ENCODE results near the gene MCRIP1.

MCRIP1 gene

GRCh38 chr17:81813861-81814683 is 19.0 kb downstream of the MCRIP1 start:
- no peaks in the 10 kb centered on the region for H3K9me3 ChIP-seq (ENCODE audit: low read length)
- H3K4me3 ChIP-seq (ENCODE audit: low read length) = no peak overlapping the region
- no peaks in the 10 kb centered on the region for H3K4me1 ChIP-seq (ENCODE audit: insufficient read depth, low read length)
- no peak overlapping the region for H2AFZ ChIP-seq (ENCODE audit: low read depth, low read length)
- H3K36me3 ChIP-seq (ENCODE audit: insufficient read depth, low read length) = no peaks in the 10 kb centered on the region
- peaks cover 39% of the 10 kb centered on the region for H3K27me3 ChIP-seq (ENCODE audit: insufficient read depth, low read length)

GRCh38 chr17:81813371-81813684 is 19.8 kb downstream of the MCRIP1 start:
- no peaks in the 10 kb centered on the region for H3K4me1 ChIP-seq (ENCODE audit: insufficient read depth, low read length)

GRCh38 chr17:81812571-81813370 is 20.3 kb downstream of the MCRIP1 start:
- no peak overlapping the region for H3K4me3 ChIP-seq (ENCODE audit: low read length)
- H3K9me3 ChIP-seq (ENCODE audit: low read length) = no peaks in the 10 kb centered on the region
- no peaks in the 10 kb centered on the region for H3K4me1 ChIP-seq (ENCODE audit: insufficient read depth, low read length)
- H2AFZ ChIP-seq (ENCODE audit: low read depth, low read length) = no peak overlapping the region
- H3K36me3 ChIP-seq (ENCODE audit: insufficient read depth, low read length) = no peaks in the 10 kb centered on the region
- peaks cover 49% of the 10 kb centered on the region for H3K27me3 ChIP-seq (ENCODE audit: insufficient read depth, low read length)

More at GRCh38 chr17:81813371-81813684, 19.8 kb downstream of the MCRIP1 start:
- Histone ChIP-seq H3K27me3 (ENCODE audit: insufficient read depth, low read length) (peaks cover 44% of the 10 kb centered on the region), H3K36me3 (ENCODE audit: insufficient read depth, low read length) (no peaks in the 10 kb centered on the region), H3K9me3 (ENCODE audit: low read length) (no peaks in the 10 kb centered on the region), H3K4me3 (ENCODE audit: low read length) (no peak overlapping the region), H2AFZ (ENCODE audit: low read depth, low read length) (no peak overlapping the region)

- H2AFZ ChIP-seq (ENCODE audit: low read depth, low read length) = no peak overlapping the region
- H3K9me3 ChIP-seq (ENCODE audit: low read length) = no peaks in the 10 kb centered on the region
- peaks cover 58% of the 10 kb centered on the region for H3K27me3 ChIP-seq (ENCODE audit: insufficient read depth, low read length)
- H3K36me3 ChIP-seq (ENCODE audit: insufficient read depth, low read length) = no peaks in the 10 kb centered on the region
- no peak overlapping the region for H3K4me3 ChIP-seq (ENCODE audit: low read length)
- no peaks in the 10 kb centered on the region for H3K4me1 ChIP-seq (ENCODE audit: insufficient read depth, low read length)
These were observed 21.2 kb downstream of the MCRIP1 start for GRCh38 chr17:81811705-81812570.

- Histone ChIP-seq H3K27me3 (ENCODE audit: insufficient read depth, low read length) (peaks cover 66% of the 10 kb centered on the region), H3K4me3 (ENCODE audit: low read length) (no peak overlapping the region), H3K9me3 (ENCODE audit: low read length) (no peaks in the 10 kb centered on the region), H2AFZ (ENCODE audit: low read depth, low read length) (no peak overlapping the region), H3K4me1 (ENCODE audit: insufficient read depth, low read length) (no peaks in the 10 kb centered on the region), H3K36me3 (ENCODE audit: insufficient read depth, low read length) (no peaks in the 10 kb centered on the region)
These were observed 22.0 kb downstream of the MCRIP1 start for GRCh38 chr17:81810892-81811704.

- Histone ChIP-seq H3K4me3 (ENCODE audit: low read length) (no peak overlapping the region), H3K4me1 (ENCODE audit: insufficient read depth, low read length) (no peaks in the 10 kb centered on the region), H3K36me3 (ENCODE audit: insufficient read depth, low read length) (no peaks in the 10 kb centered on the region), H3K27me3 (ENCODE audit: insufficient read depth, low read length) (peaks cover 72% of the 10 kb centered on the region), H3K9me3 (ENCODE audit: low read length) (no peaks in the 10 kb centered on the region), H2AFZ (ENCODE audit: low read depth, low read length) (no peak overlapping the region)
These were observed 22.6 kb downstream of the MCRIP1 start for GRCh38 chr17:81810476-81810875.

- H3K36me3 ChIP-seq (ENCODE audit: insufficient read depth, low read length) = no peaks in the 10 kb centered on the region
- peaks cover 75% of the 10 kb centered on the region for H3K27me3 ChIP-seq (ENCODE audit: insufficient read depth, low read length)
- peaks cover 3% of the 10 kb centered on the region for H3K4me1 ChIP-seq (ENCODE audit: insufficient read depth, low read length)
- H2AFZ ChIP-seq (ENCODE audit: low read depth, low read length) = no peak overlapping the region
- H3K4me3 ChIP-seq (ENCODE audit: low read length) = no peak overlapping the region
- H3K9me3 ChIP-seq (ENCODE audit: low read length) = no peaks in the 10 kb centered on the region
These were observed 23.5 kb downstream of the MCRIP1 start for GRCh38 chr17:81809556-81809998.

- H3K27me3 ChIP-seq (ENCODE audit: insufficient read depth, low read length) = peaks cover 79% of the 10 kb centered on the region
- H2AFZ ChIP-seq (ENCODE audit: low read depth, low read length) = no peak overlapping the region
- H3K4me3 ChIP-seq (ENCODE audit: low read length) = no peak overlapping the region
- H3K4me1 ChIP-seq (ENCODE audit: insufficient read depth, low read length) = peaks cover 3% of the 10 kb centered on the region
- H3K36me3 ChIP-seq (ENCODE audit: insufficient read depth, low read length) = no peaks in the 10 kb centered on the region
- no peaks in the 10 kb centered on the region for H3K9me3 ChIP-seq (ENCODE audit: low read length)
These were observed 24.1 kb downstream of the MCRIP1 start for GRCh38 chr17:81808778-81809555.

GRCh38 chr17:81807839-81808238 is 25.3 kb downstream of the MCRIP1 start:
- no peak overlapping the region for H2AFZ ChIP-seq (ENCODE audit: low read depth, low read length)
- no peak overlapping the region for H3K4me3 ChIP-seq (ENCODE audit: low read length)
- H3K36me3 ChIP-seq (ENCODE audit: insufficient read depth, low read length) = no peaks in the 10 kb centered on the region
- no peaks in the 10 kb centered on the region for H3K9me3 ChIP-seq (ENCODE audit: low read length)
- H3K27me3 ChIP-seq (ENCODE audit: insufficient read depth, low read length) = peaks cover 78% of the 10 kb centered on the region
- peaks cover 3% of the 10 kb centered on the region for H3K4me1 ChIP-seq (ENCODE audit: insufficient read depth, low read length)

- Histone ChIP-seq H2AFZ (ENCODE audit: low read depth, low read length) (no peak overlapping the region), H3K9me3 (ENCODE audit: low read length) (no peaks in the 10 kb centered on the region), H3K36me3 (ENCODE audit: insufficient read depth, low read length) (no peaks in the 10 kb centered on the region), H3K27me3 (ENCODE audit: insufficient read depth, low read length) (peaks cover 78% of the 10 kb centered on the region), H3K4me1 (ENCODE audit: insufficient read depth, low read length) (peaks cover 3% of the 10 kb centered on the region), H3K4me3 (ENCODE audit: low read length) (no peak overlapping the region)
These were observed 25.8 kb downstream of the MCRIP1 start for GRCh38 chr17:81807210-81807719.

GRCh38 chr17:81806461-81807209 is 26.5 kb downstream of the MCRIP1 start:
- Histone ChIP-seq H3K4me1 (ENCODE audit: insufficient read depth, low read length) (peaks cover 3% of the 10 kb centered on the region), H3K36me3 (ENCODE audit: insufficient read depth, low read length) (no peaks in the 10 kb centered on the region), H3K4me3 (ENCODE audit: low read length) (no peak overlapping the region), H2AFZ (ENCODE audit: low read depth, low read length) (no peak overlapping the region), H3K27me3 (ENCODE audit: insufficient read depth, low read length) (peaks cover 81% of the 10 kb centered on the region), H3K9me3 (ENCODE audit: low read length) (peaks cover 2% of the 10 kb centered on the region)

All from neuron (in vitro differentiated cells).